Neuronal stem cell (in vitro differentiated cells): ENCODE measurements around the gene BCAP31.
"Not testable (repeated sequence)": the region's sequence is repeated elsewhere in the genome, so short reads cannot be mapped to it uniquely, and the experiment has no call there.

ENCODE experiments used
- DNase-seq: peaks from one replicate; pipeline ENCODE4 v3.0.0-alpha.2; 2013; ENCODE audit warnings: low spot score
- H2AFZ ChIP-seq: one replicate; pipeline ENCODE4 v1.6.1; 2013; ENCODE audit warnings: mild to moderate bottlenecking, low read length, inconsistent platforms
- H2AK5ac ChIP-seq: 2 replicates; pipeline ENCODE4 v1.6.1; 2013; ENCODE audit warnings: low read depth, mild to moderate bottlenecking, inconsistent platforms, low read length, moderate library complexity, mixed read lengths
- H2BK120ac ChIP-seq: 2 replicates; pipeline ENCODE4 v1.6.1; 2013; ENCODE audit warnings: low read depth, mild to moderate bottlenecking, inconsistent platforms, low read length, moderate library complexity, mixed read lengths
- H2BK12ac ChIP-seq: one replicate; pipeline ENCODE4 v1.6.1; 2013; ENCODE audit warnings: low read length, inconsistent platforms
- H2BK15ac ChIP-seq: 2 replicates; pipeline ENCODE4 v1.6.1; 2013; ENCODE audit warnings: mild to moderate bottlenecking, low read length, inconsistent platforms, mixed read lengths
- H2BK5ac ChIP-seq: one replicate; pipeline ENCODE4 v1.6.1; 2013; ENCODE audit warnings: inconsistent platforms, mild to moderate bottlenecking, low read length, moderate library complexity
- H3K14ac ChIP-seq: one replicate; pipeline ENCODE4 v1.6.1; 2013; ENCODE audit warnings: low read length, inconsistent platforms
- H3K18ac ChIP-seq: 2 replicates; pipeline ENCODE4 v1.6.1; 2013; ENCODE audit warnings: low read length, inconsistent platforms
- H3K23ac ChIP-seq: 2 replicates; pipeline ENCODE4 v1.6.1; 2013; ENCODE audit warnings: low read depth, mild to moderate bottlenecking, mixed read lengths, low read length, inconsistent platforms; ENCODE audit not compliant: poor library complexity
- H3K27ac ChIP-seq: replicated peaks from 3 replicates; pipeline ENCODE4 v1.5.1; 2013; ENCODE audit warnings: low read length, inconsistent platforms
- H3K27me3 ChIP-seq, 3 experiments: 2 replicates each; pipeline ENCODE4 v1.6.1; 2013; ENCODE audit warnings: low read length in 3 of 3, mild to moderate bottlenecking in 2 of 3, inconsistent platforms in 1 of 3, low read depth in 1 of 3, mixed read lengths in 1 of 3, moderate library complexity in 1 of 3; ENCODE audit not compliant: control insufficient read depth in 3 of 3, insufficient read depth in 3 of 3
- H3K36me3 ChIP-seq, 2 donors: replicated peaks in 1 of 2; 2 replicates each; pipeline ENCODE4 v1.6.1; 2013; ENCODE audit warnings: low read length in 2 of 2; ENCODE audit not compliant: control insufficient read depth in 2 of 2, insufficient read depth in 2 of 2
- H3K4ac ChIP-seq: 2 replicates; pipeline ENCODE4 v1.6.1; 2013; ENCODE audit warnings: inconsistent platforms, mild to moderate bottlenecking, low read length, moderate library complexity
- H3K4me1 ChIP-seq, 2 donors: 1 replicate in 1 of 2; 2 replicates in 1 of 2; pipeline ENCODE4 v1.6.1; 2013; ENCODE audit warnings: low read length in 2 of 2, low read depth in 1 of 2; ENCODE audit not compliant: control insufficient read depth in 2 of 2, insufficient read depth in 1 of 2
- H3K4me2 ChIP-seq: one replicate; pipeline ENCODE4 v1.6.1; 2013; ENCODE audit warnings: mild to moderate bottlenecking, low read length, inconsistent platforms; ENCODE audit not compliant: insufficient read depth, poor library complexity, severe bottlenecking
- H3K4me3 ChIP-seq, 2 donors: 2 replicates each; pipeline ENCODE4 v1.5.1; 2013; ENCODE audit warnings: low read length in 2 of 2, mild to moderate bottlenecking in 2 of 2, inconsistent platforms in 1 of 2, moderate library complexity in 1 of 2
- H3K79me1 ChIP-seq: one replicate; pipeline ENCODE4 v1.6.1; 2013; ENCODE audit warnings: low read depth, mild to moderate bottlenecking, inconsistent platforms, low read length, moderate library complexity
- H3K9ac ChIP-seq: one replicate; pipeline ENCODE4 v1.6.1; 2013; ENCODE audit warnings: mild to moderate bottlenecking, low read depth, low read length, inconsistent platforms; ENCODE audit not compliant: poor library complexity
- H3K9me3 ChIP-seq, 2 donors: replicated peaks in 1 of 2; 2 replicates each; pipeline versions ENCODE3 to v1.6.1; 2013; ENCODE audit warnings: low read length in 2 of 2, mild to moderate bottlenecking in 2 of 2, inconsistent platforms in 1 of 2, low read depth in 1 of 2, mixed read lengths in 1 of 2, moderate library complexity in 1 of 2; ENCODE audit not compliant: control insufficient read depth in 2 of 2, insufficient read depth in 1 of 2
- H4K8ac ChIP-seq: one replicate; pipeline ENCODE4 v1.6.1; 2013; ENCODE audit warnings: low read depth, mild to moderate bottlenecking, inconsistent platforms, low read length, moderate library complexity
- H4K91ac ChIP-seq: one replicate; pipeline ENCODE4 v1.6.1; 2013; ENCODE audit warnings: low read length, low read depth, mild to moderate bottlenecking, inconsistent platforms; ENCODE audit not compliant: poor library complexity
- WGBS, 2 donors: extraction: QIAGEN DNeasy Blood & Tissue Kit; methylation state at CpG; one replicate each; pipeline ENCODE4 v1.1.7; 2013; ENCODE audit warnings: missing lambda C conversion rate in 2 of 2, mixed read lengths in 1 of 2; ENCODE audit not compliant: insufficient read length in 2 of 2, insufficient replicate concordance in 1 of 2; ENCODE audit errors: extremely low coverage in 2 of 2; 5-methylcytosine and 5-hydroxymethylcytosine counted together

Gene BCAP31

DNA sequence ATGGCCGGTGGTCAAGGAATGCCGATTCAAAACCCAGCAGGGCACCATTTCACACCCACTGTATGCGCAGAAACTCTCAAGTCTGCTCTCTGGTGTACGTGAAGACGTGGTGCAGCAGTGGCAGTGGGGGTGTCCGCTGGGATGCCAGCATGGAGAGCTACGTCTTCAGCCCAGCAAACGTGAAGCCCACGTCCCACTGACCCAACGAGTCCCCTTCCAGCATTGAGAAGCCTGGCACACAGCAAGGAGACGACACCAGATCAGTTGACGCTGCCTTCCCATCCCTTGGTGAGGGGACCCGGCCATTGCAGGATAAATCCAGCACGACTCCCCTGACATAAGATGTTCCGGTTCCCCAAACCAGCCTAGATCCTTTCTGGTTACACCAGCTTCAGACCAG is 37.7 kb upstream of the BCAP31 start:
- WGBS, 2 donors: no CpG with 5 or more reads among the region's 15 CpGs
- Histone ChIP-seq H3K23ac (no peak overlapping the region), H2BK12ac (no peak overlapping the region), H4K91ac (no peak overlapping the region), H2AK5ac (no peak overlapping the region), H3K27me3 (no peaks in the 10 kb centered on the region), H3K9ac (no peak overlapping the region), H2BK120ac (no peak overlapping the region), H4K8ac (no peak overlapping the region), H3K36me3 (no peaks in the 10 kb centered on the region), H3K4me2 (no peak overlapping the region), H3K79me1 (no peaks in the 10 kb centered on the region), H3K14ac (no peak overlapping the region), H2BK5ac (no peak overlapping the region), H2BK15ac (no peak overlapping the region), H3K9me3 (peaks cover 0 to 6% of the 10 kb centered on the region in 2 donors), H3K4me3 (no peak overlapping the region), H3K4ac (no peak overlapping the region), H3K4me1 (peaks cover 9 to 17% of the 10 kb centered on the region in 2 donors), H3K27ac (no peak overlapping the region), H2AFZ (no peak overlapping the region), H3K18ac (no peak overlapping the region)
- DNase-seq: no peak

DNA sequence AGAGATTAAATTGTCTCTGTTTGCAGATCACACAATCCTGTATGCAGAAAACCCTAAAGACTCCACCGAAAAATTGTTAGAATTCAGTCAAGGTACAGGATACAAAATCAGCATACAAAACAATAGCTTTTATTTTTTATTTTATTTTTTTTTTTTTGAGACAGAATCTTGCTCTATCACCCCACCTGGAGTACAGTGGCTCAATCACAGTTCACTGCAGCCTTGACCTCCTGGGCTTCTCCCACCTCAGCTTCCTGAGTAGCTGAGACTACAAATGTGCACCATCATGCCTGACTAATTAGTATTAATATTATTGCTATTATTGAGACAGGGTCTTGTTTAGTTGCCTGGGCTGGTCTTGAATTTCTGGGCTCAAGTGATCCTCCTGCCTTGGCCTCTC is 30.9 kb upstream of the BCAP31 start:
- no peaks in the 10 kb centered on the region for H3K36me3 ChIP-seq
- H3K9me3 ChIP-seq: peaks cover 0 to 15% of the 10 kb centered on the region in 2 donors
- no peak overlapping the region for H2AK5ac ChIP-seq
- no peak overlapping the region for H3K4me2 ChIP-seq
- no peak overlapping the region for H3K27ac ChIP-seq
- H3K4me3 ChIP-seq: no peak overlapping the region
- H3K4me1 ChIP-seq: no peaks in the 10 kb centered on the region
- no peak overlapping the region for H2BK5ac ChIP-seq
- no peaks in the 10 kb centered on the region for H3K79me1 ChIP-seq
- no peak overlapping the region for H3K4ac ChIP-seq
- H2BK15ac ChIP-seq: no peak overlapping the region
- no CpG with 5 or more reads among the region's 1 CpG for WGBS, 2 donors
- no peak overlapping the region for H3K23ac ChIP-seq
- no peak overlapping the region for H4K91ac ChIP-seq
- H4K8ac ChIP-seq: no peak overlapping the region
- no peak overlapping the region for H2AFZ ChIP-seq
- H2BK12ac ChIP-seq: no peak overlapping the region
- H3K9ac ChIP-seq: no peak overlapping the region
- H3K14ac ChIP-seq: no peak overlapping the region
- no peak overlapping the region for H3K18ac ChIP-seq
- H3K27me3 ChIP-seq: no peaks in the 10 kb centered on the region
- DNase-seq: no peak
- H2BK120ac ChIP-seq: no peak overlapping the region

- Histone ChIP-seq H4K91ac (no peak overlapping the region), H3K18ac (no peak overlapping the region), H2BK120ac (no peak overlapping the region), H3K4me3 (no peak overlapping the region), H3K27ac (no peak overlapping the region), H3K4me1 (no peaks in the 10 kb centered on the region), H3K9ac (no peak overlapping the region), H3K4me2 (no peak overlapping the region), H3K14ac (no peak overlapping the region), H3K36me3 (no peaks in the 10 kb centered on the region), H3K9me3 (no peaks in the 10 kb centered on the region), H2BK12ac (no peak overlapping the region), H2AK5ac (no peak overlapping the region), H3K23ac (no peak overlapping the region), H3K27me3 (no peaks in the 10 kb centered on the region), H2BK5ac (no peak overlapping the region), H2BK15ac (no peak overlapping the region), H3K4ac (no peak overlapping the region), H2AFZ (no peak overlapping the region), H4K8ac (no peak overlapping the region), H3K79me1 (no peaks in the 10 kb centered on the region)
- WGBS, 2 donors: no CpG with 5 or more reads among the region's 12 CpGs
- DNase-seq: no peak
These were observed 26.1 kb upstream of the BCAP31 start for GRCh38 chrX:153750127-153750774.

DNA sequence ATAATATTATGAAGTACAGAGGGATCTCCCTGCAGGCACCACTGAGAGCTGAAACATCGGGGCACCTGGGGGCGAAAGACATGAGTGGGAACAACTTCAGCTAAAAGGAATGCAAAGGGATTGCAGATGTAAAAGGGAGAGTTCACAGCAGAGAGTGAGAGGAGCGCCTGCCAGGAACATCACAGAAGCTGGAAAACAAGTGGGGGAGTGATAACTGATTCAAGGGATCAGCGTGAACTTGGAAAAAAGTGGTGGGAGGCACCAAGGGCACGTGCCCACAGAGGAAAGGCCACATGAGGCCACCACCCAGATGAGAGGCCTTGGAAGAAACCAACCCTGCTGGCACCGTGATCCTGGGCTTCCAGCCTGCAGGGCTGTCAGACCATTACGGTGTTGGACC is 24.8 kb upstream of the BCAP31 start:
- not testable (repeated sequence) for H3K4me1 ChIP-seq, H2BK12ac ChIP-seq, H2BK15ac ChIP-seq, H2AK5ac ChIP-seq, H4K8ac ChIP-seq, H2AFZ ChIP-seq, DNase-seq, H3K9me3 ChIP-seq, H3K4ac ChIP-seq, H3K27ac ChIP-seq, H3K18ac ChIP-seq, H4K91ac ChIP-seq, H3K4me2 ChIP-seq, H2BK5ac ChIP-seq, H3K79me1 ChIP-seq, H2BK120ac ChIP-seq, H3K36me3 ChIP-seq, H3K14ac ChIP-seq, H3K9ac ChIP-seq, H3K4me3 ChIP-seq, H3K27me3 ChIP-seq, H3K23ac ChIP-seq
- WGBS, 2 donors: no CpG with 5 or more reads among the region's 7 CpGs
